ENCODE results near the gene BCR. TPM values are rescaled to one million over a fixed set of nuclear protein-coding genes. Genes with fewer than 3 reads are reported as not detected.

Gene BCR
- total and polyA plus RNA-seq, 2 of the 4 experiments (the other 2 are of a cell fraction): 28.9 to 44.6 TPM

GRCh38 chr22:23287136-23288095 is 107.1 kb downstream of the BCR start:
- Histone ChIP-seq H2BK20ac (ENCODE audit: low read depth, low read length) (no peak overlapping the region), H4K5ac (ENCODE audit: low read depth, low read length) (no peak overlapping the region), H2BK120ac (ENCODE audit: low read depth, low read length) (no peak overlapping the region), H3K9me3 (ENCODE audit: control insufficient read depth, insufficient read depth, low read length) (no peaks in the 10 kb centered on the region), H2BK15ac (ENCODE audit: low read depth, low read length) (no peak overlapping the region), H2AK9ac (replicated peaks; ENCODE audit: low read depth, low read length, poor library complexity) (peak overlapping the region; percentile 24), H4K8ac (ENCODE audit: low read depth in 2 of 2, low read length in 2 of 2) (no peak overlapping the region), H3K14ac (replicated peaks; ENCODE audit: low read depth, low read length) (no peak overlapping the region), H4K91ac (ENCODE audit: insufficient read depth, low read depth, low read length) (no peak overlapping the region), H3K27ac (ENCODE audit: insufficient read depth, low read length) (no peak overlapping the region), H3K4me3 (ENCODE audit: insufficient read depth, low read depth, low read length) (no peak overlapping the region), H3K4ac (ENCODE audit: low read depth, low read length) (no peak overlapping the region), H3K4me1 (ENCODE audit: control insufficient read depth, insufficient read depth, low read length) (no peaks in the 10 kb centered on the region; the same call in 1 of the 2 replicates), H3K36me3 (ENCODE audit: control insufficient read depth, insufficient read depth, low read length) (peaks cover 44% of the 10 kb centered on the region), H3K27me3 (ENCODE audit: control insufficient read depth, insufficient read depth, low read length) (no peaks in the 10 kb centered on the region), H3K23ac (ENCODE audit: low read depth, low read length) (no peak overlapping the region), H2BK5ac (ENCODE audit: low read depth, low read length, poor library complexity, severe bottlenecking) (no peak overlapping the region), H3K79me1 (ENCODE audit: low read depth in 1 of 2, low read length in 2 of 2) (peaks cover 0 to 7% of the 10 kb centered on the region in 2 experiments; a peak in 1 of 4 replicates), H4K20me1 (ENCODE audit: insufficient read depth, low read length) (peaks cover 6% of the 10 kb centered on the region; the same call in 1 of the 2 replicates), H3K9ac (ENCODE audit: low read depth, low read length) (no peak overlapping the region), H2AFZ (replicated peaks; ENCODE audit: low read length, poor library complexity) (no peak overlapping the region), H3K4me2 (ENCODE audit: low read depth, low read length) (no peak overlapping the region), H2AK5ac (ENCODE audit: low read depth, low read length) (no peak overlapping the region), H3K18ac (ENCODE audit: low read depth, low read length) (no peak overlapping the region), H3K56ac (ENCODE audit: extremely low read depth, insufficient read depth, low read length) (no peak overlapping the region), H3K9me1 (ENCODE audit: insufficient read depth, low read length) (0 out of 2 replicates have a peak, but pooled peaks cover 11% of the 10 kb centered on the region)
- ATAC-seq (ENCODE audit: low read depth): no peak
- ChIA-PET POLR2A (ENCODE audit: unreplicated experiment) (no interaction called here), CTCF (interaction anchor here (0.6 kb wide), 1 partner anchor 159 kb away, joined by 3 read pairs; no protein-coding TSS in a partner anchor)
- no peak for DNase-seq
- no peak for TF ChIP-seq BHLHE40 (IDR thresholded peaks at IDR 0.05; ENCODE audit: low read depth, low read length)
- TF ChIP-seq RCOR1 (IDR thresholded peaks at IDR 0.05; ENCODE audit: insufficient replicate concordance, low read length): no peak
- TF ChIP-seq SMC3 (IDR thresholded peaks at IDR 0.05; ENCODE audit: low read depth, low read length): no peak
- dilution Hi-C loops (cut with HindIII; ENCODE audit: low sequenced_read_pairs, unreplicated experiment) (no loop called here), intact Hi-C loops (cut with micrococcal nuclease) (no loop called here), in situ Hi-C loops (cut with MboI; ENCODE audit: low sequenced_read_pairs) (loop anchor here (25.0 kb wide), 1 partner anchor 325 kb away; no protein-coding TSS in a partner anchor)
- BruUV-seq (replicated peaks): no TSS peak
- WGBS, 2 experiments (ENCODE audit: extremely low coverage in 2 of 2, insufficient read length in 1 of 2): 93% methylated on average over 9 of the region's 21 CpGs; no CpG with 5 or more reads in 1 of the 2 experiments

All from IMR-90 (cell line).